SK-N-SH treated with all-trans-retinoic acid at 6 μM for 48 hours (cell line): ENCODE data around the gene KANK2.

Experiments used
- CSRNP3 ChIP-seq: fragments of 250-450 bp; sonication (Bioruptor Pico); IDR thresholded peaks from 2 replicates; pipeline ENCODE4 v1.5.1; 2021; ENCODE audit warnings: mild to moderate bottlenecking, moderate library complexity
- ESRRG ChIP-seq: fragments of 250-450 bp; sonication (Bioruptor Pico); IDR thresholded peaks from 2 replicates; pipeline ENCODE4 v1.6.1; 2021; ENCODE audit warnings: mild to moderate bottlenecking
- GLIS3 ChIP-seq: fragments of 250-450 bp; sonication (Bioruptor Pico); IDR thresholded peaks from 2 replicates; pipeline ENCODE4 v1.5.0; 2020; ENCODE audit warnings: mild to moderate bottlenecking, moderate library complexity
- TSHZ2 ChIP-seq: fragments of 250-450 bp; sonication (Bioruptor Pico); IDR thresholded peaks from 2 replicates; pipeline ENCODE4 v1.5.0; 2020; ENCODE audit warnings: mild to moderate bottlenecking, moderate library complexity
- ZFP3 ChIP-seq: fragments of 250-450 bp; sonication (Bioruptor Pico); IDR thresholded peaks from 2 replicates; pipeline ENCODE4 v1.5.0; 2020; ENCODE audit warnings: mild to moderate bottlenecking, moderate library complexity
- ZFP30 ChIP-seq: fragments of 450-650 bp; formaldehyde crosslinking; IDR thresholded peaks from 2 replicates; pipeline ENCODE4 v1.5.0; 2022; ENCODE audit warnings: mild to moderate bottlenecking, moderate library complexity
- ZNF565 ChIP-seq: fragments of 450-650 bp; formaldehyde crosslinking; conservative IDR thresholded peaks from 2 replicates; pipeline ENCODE4 v1.5.0; 2020; ENCODE audit warnings: low read depth, mild to moderate bottlenecking, moderate library complexity

- TF ChIP-seq TSHZ2 (CRISPR knock-in tag): no peak
- no peak for TF ChIP-seq CSRNP3 (CRISPR knock-in tag)
- no peak for TF ChIP-seq GLIS3 (CRISPR knock-in tag)
- TF ChIP-seq ZFP3: no peak
- TF ChIP-seq ZFP30 (CRISPR knock-in tag): no peak
- TF ChIP-seq ESRRG (CRISPR knock-in tag): no peak
- TF ChIP-seq ZNF565: no peak
Measured at GRCh38 chr19:11171144-11171543, 26.2 kb downstream of the KANK2 start.
